NCI-H2029 (cell line): ENCODE results near the gene HTR3B.
A peak's percentile ranks its signal among the peaks of the same experiment; 100 is the strongest.

ENCODE experiments used
- DNase-seq: peaks from one replicate; lab custom pipeline; 2025; lab: John Stamatoyannopoulos, UW

The HTR3B gene

GRCh38 chr11:113947994-113948393, 43.4 kb downstream of the HTR3B start:
- no peak for DNase-seq

GRCh38 chr11:113949891-113950290, 45.3 kb downstream of the HTR3B start:
- DNase-seq = no peak

GRCh38 chr11:113951537-113951936, 46.9 kb downstream of the HTR3B start:
- DNase-seq = no peak

GRCh38 chr11:113952070-113952469, 47.5 kb downstream of the HTR3B start:
- no peak for DNase-seq

- no peak for DNase-seq
Observed at GRCh38 chr11:113952588-113952987, 48.0 kb downstream of the HTR3B start.

GRCh38 chr11:113954235-113954634, 49.6 kb downstream of the HTR3B start:
- no peak for DNase-seq

GRCh38 chr11:113956986-113957385, 52.4 kb downstream of the HTR3B start:
- DNase-seq = no peak

GRCh38 chr11:113960702-113961330, 56.2 kb downstream of the HTR3B start:
- DNase-seq = no peak

- DNase-seq = no peak
Observed at GRCh38 chr11:113967361-113967760, 62.8 kb downstream of the HTR3B start.

GRCh38 chr11:113971506-113972195, 67.1 kb downstream of the HTR3B start:
- DNase-seq = no peak

- peak; percentile 96 for DNase-seq
Observed at GRCh38 chr11:113974741-113975470, 70.3 kb downstream of the HTR3B start, which contains the start of gene HTR3A. Gene HTR3A (plus strand): TSS chr11:113975108. CDS start chr11:113975326, 218 bp downstream.

GRCh38 chr11:113977071-113977490, 72.5 kb downstream of the HTR3B start:
- no peak for DNase-seq

GRCh38 chr11:113977701-113978100, 73.1 kb downstream of the HTR3B start:
- no peak for DNase-seq

- no peak for DNase-seq
Observed at GRCh38 chr11:113979431-113979830, 74.8 kb downstream of the HTR3B start.

- DNase-seq = no peak
Observed at GRCh38 chr11:113980785-113981184, 76.2 kb downstream of the HTR3B start.

- no peak for DNase-seq
Observed at GRCh38 chr11:113982306-113982705, 77.7 kb downstream of the HTR3B start.

- no peak for DNase-seq
Observed at GRCh38 chr11:113984781-113985180, 80.2 kb downstream of the HTR3B start.

GRCh38 chr11:113985906-113986305, 81.3 kb downstream of the HTR3B start:
- no peak for DNase-seq

- DNase-seq = no peak
Observed at GRCh38 chr11:113986351-113987140, 82.0 kb downstream of the HTR3B start.

- DNase-seq = no peak
Observed at GRCh38 chr11:113989381-113989780, 84.8 kb downstream of the HTR3B start.

GRCh38 chr11:113989916-113990315, 85.3 kb downstream of the HTR3B start:
- DNase-seq = no peak

GRCh38 chr11:113991170-113991569, 86.6 kb downstream of the HTR3B start:
- DNase-seq = no peak
